ENCODE measurements around the gene KRT14.
"Not testable (repeated sequence)": the region's sequence is repeated elsewhere in the genome, so short reads cannot be mapped to it uniquely, and the experiment has no call there.

Gene KRT14

DNA sequence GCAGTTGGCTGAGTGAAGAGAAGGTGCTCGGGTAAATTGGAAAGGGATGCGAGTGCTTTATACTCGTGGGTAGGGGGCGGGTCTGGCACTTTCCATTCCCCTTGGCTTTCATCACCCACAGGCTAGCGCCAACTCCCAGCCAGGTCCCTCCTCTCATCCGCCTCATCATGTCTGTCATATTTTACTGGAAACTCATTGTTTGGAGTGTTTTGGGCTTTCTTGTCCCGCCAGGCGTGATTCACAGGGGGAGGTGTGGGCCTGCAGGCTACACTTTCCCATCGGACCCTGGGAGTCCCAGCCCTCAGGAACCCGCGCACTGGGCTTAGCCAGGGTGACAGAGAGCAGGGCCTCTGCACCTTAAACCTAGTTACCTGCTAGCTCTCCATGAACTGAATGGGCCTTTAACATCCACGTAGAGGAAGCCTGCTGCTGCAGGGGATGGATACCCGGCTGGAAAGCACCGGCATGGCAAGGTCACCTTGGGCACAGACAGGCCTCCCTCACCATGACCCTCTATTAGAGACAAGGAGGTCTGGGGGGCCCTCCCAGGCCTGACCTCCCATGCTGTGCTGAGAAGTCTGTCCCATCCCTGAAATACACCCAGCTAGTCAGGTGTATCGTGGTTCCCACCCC is at the start of gene KRT14:
KRT14 (minus strand) TSS at position 33 of the 633 bp plus-strand sequence. CDS start 61 bp downstream, outside the sequence.
- no peak for DNase-seq (ENCODE audit: low read depth in 1 of 2, low spot score in 1 of 2)

DNA sequence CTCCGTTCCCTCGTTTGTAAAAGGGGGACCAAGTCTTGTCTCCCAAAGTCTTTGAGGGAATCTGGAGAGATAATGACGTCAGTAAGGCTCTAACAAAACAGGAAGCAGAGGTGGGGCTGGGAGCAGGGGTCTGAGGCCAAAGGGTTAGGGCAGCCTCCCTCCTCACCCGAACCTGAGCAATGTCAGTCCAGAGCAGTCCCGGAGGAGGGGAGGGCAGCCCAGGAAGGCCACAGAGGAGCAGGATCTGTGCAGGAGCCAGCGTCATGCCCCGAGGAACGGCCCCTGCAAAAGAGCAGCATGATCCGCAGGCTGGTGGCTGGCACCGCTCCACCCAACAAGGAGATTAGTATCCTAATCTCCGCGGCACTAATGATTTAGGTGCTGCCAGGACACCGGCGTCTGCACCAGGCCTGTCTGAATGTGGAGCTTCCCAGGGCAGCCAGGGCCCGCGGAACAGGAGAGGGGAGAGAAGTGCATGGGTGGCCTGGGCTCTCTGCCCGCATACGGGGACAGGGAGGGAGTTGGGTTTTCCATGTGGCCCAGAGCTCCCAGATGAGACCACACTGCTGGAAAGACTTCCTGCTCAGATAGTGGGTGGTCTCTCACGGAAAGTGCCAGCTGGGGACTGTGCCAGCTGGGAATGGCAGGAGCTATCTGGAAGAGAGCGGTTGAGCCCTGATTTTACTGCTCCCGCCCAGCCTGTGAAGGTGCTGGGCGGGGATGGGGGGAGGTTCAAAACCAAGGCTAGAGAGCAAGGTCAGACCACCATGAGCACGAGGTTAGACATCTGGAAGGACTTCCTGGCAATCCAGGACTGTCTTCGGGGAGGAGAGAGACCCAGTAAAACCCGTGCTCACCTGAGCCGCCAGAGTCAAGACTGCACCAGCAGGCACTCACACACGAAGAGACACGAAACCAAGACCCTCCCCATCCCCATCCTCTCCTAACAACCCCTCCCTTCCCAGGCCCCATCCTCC is 48.7 kb upstream of the KRT14 start:
- no peak for DNase-seq (ENCODE audit: low read depth in 1 of 2, low spot score in 1 of 2)

DNA sequence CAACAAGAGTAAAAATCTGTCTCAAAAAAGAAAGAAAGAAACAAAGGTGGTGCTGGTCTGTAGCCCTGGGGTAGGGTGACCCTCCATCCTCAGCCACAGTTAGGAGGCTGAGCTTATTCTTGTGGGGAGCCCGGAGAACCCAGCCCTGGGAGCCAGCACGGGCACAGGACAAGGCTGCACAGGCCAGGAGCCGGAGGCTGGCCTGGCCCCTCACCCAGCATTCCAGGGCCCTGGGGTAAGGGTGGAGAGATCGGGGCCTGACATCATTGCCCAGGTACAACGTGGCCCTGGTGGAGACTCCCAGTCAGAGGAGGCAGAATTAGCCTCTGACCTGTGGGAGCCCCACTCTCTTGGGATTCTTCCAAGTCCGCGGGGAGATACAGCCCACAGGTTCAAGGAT is 47.9 kb upstream of the KRT14 start:
- DNase-seq (ENCODE audit: low read depth in 1 of 2, low spot score in 1 of 2), result no peak

DNA sequence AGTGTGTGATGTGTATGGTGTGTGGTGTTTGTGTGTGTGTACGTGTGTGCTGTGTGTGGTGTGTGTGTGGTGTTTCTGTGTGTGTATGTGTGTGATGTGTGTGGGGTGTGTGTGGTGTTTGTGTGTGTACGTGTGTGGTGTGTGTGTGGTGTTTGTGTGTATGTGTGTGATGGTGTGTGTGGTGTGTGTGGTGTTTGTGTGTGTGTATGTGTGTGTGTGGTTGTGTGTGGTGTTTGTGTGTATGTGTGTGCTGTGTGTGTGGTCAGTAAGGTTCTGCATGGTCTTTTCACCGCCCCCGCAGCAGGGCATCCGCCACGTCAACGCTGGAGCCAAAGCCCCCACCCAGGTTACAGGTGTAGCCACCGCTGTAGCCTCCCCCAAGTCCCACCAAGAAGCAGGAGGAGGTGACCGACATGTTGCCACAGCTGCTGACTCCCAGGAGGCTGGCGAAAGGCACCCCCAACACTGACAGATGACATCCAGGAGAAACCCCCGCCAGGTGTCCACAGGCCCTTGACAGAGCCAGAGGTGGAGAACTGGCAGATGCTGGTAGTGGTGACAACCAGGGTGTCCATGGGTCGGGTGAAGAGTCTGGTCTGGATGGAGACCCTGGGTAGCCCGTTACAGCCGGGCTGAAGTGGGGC is 47.0 kb upstream of the KRT14 start:
- no peak for DNase-seq (ENCODE audit: low read depth in 1 of 2, low spot score in 1 of 2)

DNA sequence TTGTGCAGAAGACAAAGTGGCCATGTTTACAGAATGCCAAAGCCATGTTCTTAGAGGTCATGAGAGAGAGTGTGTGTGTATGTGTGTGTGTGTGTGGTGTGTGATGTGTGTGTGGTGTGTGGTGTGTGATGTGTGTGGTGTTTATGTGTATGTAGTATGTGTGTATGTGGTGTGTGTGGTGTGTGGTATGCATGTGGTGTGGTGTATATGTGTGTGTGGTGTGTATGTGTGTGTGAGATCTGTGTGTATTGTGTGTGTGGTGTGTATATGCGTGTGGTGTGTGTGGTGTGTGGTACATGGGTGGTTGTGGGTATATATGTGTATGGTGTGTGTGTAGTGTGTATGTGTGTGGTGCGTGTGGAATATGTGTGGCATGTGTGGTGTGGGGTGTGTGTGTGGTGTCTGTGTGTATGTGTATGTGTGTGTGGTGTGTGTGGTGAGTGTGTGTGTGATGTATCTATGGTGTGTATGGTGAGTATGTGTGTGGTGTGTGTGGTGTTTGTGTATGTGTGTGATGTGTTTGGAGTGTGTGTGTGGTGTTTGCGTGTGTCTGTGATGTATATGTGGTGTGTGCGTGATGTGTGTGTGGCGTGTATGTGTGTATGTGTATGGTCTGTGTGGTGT is 45.9 kb upstream of the KRT14 start:
- DNase-seq (ENCODE audit: low read depth in 1 of 2, low spot score in 1 of 2), result no peak

DNA sequence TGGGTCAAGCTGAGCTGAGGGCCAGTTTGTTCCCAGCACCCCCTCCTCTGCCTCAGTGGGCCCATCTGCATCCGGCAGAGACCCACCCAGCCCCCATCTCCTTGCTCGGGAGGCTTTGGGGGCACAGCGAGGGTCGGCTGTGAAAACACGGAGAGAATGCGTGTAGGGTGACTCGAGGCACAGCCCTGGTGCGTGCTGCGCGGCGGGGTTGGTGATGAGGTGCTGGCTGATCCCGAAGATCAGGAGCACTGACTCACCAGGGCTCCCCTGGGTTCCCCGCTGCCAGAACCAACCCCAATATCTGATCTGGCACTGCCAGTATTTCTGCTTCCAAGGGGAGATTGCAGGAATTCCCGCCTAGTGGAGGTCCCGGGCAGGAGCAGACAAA is 45.2 kb upstream of the KRT14 start:
- no peak for DNase-seq (ENCODE audit: low read depth in 1 of 2, low spot score in 1 of 2)

DNA sequence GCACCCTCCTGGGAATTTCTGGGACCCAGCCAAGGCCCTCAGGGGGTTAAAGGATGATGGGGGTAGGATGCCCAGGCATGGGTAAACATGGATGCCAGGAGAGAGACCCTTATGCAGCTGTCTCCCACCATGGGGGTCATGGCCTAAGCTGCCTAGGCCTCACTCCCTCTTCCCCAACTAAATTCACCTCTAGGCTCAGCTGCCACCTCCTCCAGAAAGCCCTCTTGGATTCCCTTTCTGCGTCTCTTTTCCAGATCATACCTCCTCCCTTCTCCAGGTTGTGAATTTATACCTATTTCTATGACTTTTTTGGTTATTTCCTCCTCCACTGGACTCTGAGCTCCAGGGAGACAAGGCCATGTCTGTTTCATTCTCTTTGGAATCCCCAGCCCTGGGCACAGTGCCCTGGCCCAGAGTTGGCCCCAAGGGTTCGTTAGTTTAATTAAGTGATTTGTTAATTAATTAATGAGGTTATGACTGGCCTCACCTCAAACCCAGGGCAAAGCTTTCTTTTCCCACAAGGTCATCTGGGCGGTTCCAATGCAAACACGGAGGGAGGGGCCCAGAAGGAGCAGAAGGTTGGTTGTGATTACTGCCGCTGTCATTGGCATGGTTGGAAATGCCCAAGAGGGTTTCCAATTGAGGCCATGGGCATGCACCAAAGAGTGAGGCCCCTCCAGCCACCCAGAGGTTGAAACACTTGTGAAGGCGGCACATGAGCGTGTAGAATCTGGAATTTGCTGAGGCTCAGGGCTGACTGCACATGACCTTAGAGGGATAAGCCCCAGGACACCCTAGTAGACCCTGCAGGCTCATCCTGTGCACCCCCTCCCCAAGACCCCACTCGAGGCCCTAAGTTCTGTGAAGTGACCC is 44.6 kb upstream of the KRT14 start:
- DNase-seq (ENCODE audit: low read depth in 1 of 2, low spot score in 1 of 2), result no peak

DNA sequence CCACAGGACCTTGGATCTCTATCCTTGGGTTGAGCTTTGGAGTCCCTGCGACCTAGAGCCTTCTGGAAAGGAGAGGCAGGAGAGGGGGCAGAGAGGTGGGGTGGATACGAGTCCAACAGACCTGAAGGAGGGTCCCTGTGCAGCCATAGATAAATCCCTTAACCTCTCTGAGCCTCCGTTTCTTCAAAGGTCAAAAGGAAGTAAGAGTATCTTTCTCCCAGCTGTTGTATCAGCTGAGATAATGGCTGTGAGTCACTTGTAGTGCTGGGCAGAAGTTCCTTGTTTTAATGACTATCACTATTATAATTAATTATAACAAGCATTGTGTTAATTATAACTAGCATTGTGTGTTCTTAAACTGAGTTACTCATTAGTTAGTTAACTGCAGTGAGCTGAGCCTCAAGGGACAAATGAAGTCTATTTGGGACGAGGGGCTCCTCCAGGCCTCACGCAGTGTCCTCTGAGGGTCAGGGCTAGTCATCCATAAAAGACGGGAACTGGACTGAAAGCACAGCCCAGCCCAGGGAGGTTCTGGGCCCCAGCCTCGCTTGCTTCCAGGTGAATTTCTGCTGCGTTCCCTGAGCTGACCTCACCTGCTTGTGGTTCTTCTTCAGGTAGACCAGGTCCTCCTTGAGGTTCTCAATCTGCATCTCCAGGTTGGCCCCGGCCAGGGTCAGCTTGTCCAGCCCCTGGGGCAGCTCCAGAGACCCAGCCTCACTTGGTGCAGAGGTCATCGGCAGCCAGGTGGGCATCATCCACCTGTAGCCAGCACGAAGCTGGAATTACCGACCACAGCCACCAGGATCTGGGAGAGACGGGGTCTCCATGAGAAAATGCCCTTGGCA is 43.4 kb upstream of the KRT14 start:
- DNase-seq (ENCODE audit: low read depth in 1 of 2, low spot score in 1 of 2), result no peak

DNA sequence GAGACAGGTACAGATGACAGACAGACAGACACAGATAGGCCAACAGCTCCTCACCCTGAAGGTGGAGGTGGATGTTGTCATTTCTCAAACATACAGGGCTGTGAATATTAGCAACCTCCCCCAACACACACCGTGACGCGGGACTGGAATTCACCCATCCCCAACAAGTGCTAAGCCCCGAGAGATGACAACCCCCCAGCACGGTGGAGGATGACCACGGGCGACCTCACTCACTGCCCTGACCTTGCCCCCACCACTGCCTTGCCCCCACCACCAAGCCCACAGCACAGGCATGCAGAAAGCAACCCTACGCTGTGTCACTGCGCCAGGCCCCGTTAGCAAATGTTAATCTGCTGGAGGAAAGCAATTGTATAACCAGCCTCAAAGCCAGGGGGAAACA is 42.6 kb upstream of the KRT14 start:
- no peak for DNase-seq (ENCODE audit: low read depth in 1 of 2, low spot score in 1 of 2)

DNA sequence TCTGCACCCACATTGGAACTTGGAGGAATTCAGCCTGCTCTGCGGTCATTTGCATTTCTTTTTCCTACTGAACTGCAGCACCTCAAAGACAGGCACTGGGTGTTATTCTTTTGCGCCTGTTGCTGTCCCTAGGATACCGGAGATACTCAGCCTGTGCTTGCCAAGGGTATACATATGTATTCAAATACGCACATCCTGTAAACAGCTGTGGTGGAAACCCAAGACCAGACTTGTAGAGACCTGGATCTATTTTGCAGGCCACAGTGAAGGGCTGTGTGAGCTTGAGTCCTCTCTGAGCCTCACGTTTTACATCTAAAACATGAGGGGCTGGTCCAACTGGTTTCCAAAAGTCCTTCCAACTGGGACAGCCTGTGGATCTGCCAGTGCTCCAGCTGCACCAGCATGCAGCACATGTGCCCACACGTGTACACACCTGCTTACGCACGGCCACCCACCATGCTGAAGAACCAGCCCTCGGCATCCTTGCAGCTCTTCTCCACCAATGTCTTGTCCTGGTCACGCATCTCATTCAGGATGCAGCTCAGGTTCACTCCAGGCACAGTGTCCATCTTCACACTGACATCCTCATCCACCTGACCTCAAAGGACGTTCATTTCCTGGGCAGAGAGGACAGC is 42.0 kb upstream of the KRT14 start:
- DNase-seq (ENCODE audit: low read depth in 1 of 2, low spot score in 1 of 2), result not testable (repeated sequence)

DNA sequence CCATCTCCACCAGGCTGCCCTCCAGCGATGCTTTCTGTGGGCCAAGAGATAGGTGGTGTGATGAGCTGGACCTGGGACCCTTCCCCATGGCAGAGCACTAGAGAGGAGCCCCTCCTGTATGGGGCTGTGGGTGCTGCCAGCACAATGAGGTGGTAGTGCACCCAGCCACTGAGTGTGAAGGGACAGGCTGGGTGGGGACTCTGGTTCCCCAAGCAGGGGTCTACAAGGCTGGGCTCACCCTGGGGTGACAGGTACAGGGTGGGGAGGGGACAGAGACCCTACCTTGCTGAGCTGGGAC is 41.3 kb upstream of the KRT14 start:
- not testable (repeated sequence) for DNase-seq (ENCODE audit: low read depth in 1 of 2, low spot score in 1 of 2)

DNA sequence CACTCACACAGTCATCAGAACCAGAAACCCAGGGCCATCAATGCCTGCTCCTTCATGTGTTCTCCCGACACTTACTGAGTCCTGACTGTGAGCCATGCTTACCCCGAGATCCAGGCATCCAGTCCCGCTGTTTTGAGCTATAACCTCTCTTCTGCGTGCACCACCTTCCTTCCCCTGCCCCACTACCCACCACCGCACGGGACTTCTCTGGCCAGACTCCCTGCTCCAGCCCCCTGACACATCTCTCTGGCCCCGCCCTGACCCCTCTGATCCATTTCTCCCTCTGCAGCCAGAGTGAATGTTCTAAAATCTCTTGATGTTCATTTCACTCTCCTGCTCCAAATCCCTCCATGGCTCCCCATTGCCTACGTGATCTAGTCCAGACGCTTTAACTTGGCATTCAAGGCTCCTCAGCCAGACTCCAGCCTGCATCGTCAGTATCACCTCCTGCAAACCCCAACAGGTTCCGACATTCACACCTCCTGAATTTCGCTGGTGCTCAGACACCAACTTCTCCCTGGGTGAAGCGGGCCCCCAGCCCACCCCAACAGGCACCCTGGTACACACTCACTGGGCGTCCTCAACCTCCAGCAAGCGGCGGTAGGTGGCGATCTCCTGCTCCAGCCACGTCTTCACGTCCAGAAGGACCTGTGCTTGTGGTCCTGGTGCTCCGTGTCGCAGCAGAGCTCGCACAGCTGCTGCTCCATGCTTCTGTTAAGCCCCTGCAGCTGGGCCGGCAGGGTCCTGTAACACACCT is 40.8 kb upstream of the KRT14 start:
- DNase-seq (ENCODE audit: low read depth in 1 of 2, low spot score in 1 of 2), result no peak

DNA sequence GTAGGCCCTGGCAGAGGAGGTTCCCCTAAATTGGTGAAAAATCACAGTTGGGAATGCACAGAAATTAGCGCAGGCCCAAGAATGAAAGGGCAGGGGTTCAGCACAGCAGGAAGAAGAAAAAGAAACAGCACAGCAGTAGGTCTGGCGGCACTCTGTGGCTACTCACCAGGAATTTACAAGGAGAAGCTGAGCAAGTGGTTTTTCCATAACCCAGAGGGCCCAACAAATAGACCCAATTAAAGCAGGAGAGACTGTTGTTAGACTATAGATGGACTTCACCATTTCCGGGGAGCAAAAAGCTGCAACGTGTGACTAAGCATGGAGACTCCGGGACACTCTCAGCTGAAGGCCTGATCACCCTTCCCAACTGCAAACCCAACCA is 40.2 kb upstream of the KRT14 start:
- not testable (repeated sequence) for DNase-seq (ENCODE audit: low read depth in 1 of 2, low spot score in 1 of 2)

DNA sequence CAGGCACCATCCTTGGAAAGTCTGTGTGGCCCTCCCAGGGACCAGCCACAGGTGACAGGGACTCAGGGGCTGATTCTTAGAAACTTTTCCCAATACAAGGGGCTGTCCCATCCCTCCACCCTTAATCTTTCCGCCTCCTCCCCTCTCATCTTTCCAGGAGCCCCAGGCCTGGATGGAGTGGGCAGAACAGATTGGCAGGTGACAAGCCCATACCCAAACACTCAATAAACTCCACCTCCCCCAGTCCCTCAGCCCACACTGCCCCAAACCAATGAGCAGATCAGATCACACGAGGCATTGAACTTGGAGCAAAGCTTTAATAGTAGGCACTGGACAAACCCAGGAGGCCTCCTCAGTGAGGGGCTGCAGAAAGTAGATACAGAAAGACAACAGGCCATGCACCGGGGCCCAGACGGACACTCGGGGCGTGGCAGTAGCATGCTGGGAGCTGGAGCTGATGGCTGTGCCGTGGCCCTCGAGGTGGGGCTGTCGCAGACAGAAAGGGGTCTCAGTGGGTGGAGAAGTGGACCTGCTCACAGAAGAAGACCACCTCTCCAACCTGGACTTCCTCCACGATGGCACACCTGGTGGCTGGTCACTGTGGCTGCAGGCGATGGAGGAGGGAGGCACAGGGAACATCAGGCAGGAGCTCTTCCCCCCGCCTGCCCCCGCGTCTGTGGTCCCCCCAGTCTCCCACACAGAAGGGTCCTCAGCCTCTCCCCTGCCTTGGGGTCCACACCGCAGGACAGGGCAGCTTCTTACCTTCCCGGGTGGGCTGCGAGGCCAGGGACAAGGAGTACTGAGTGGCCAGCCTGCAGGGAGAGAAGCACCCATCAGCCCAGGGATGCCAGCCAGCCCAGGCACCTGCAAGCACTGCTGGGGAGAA is 39.6 kb upstream of the KRT14 start:
- DNase-seq (ENCODE audit: low read depth in 1 of 2, low spot score in 1 of 2), result not testable (repeated sequence)

DNA sequence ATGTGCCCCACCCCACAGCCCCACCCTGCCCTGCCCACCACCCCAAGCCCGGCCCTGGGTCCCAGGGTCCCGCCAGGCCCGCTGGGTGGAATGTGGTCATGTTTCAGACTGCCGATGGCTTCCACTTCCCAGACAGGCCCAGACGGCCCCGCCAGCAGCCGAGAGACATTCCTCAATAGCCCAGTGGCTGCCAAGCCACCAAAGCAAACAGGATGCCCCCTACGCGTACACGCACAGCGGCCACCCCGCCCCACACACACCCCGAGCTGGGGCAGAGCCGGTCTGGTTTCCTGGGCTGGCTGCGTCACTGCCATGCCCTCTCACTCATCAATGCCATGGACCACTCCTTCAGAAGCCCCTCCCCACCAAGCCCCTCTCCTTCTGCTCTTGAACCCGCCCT is 38.9 kb upstream of the KRT14 start:
- DNase-seq (ENCODE audit: low read depth in 1 of 2, low spot score in 1 of 2), result no peak

DNA sequence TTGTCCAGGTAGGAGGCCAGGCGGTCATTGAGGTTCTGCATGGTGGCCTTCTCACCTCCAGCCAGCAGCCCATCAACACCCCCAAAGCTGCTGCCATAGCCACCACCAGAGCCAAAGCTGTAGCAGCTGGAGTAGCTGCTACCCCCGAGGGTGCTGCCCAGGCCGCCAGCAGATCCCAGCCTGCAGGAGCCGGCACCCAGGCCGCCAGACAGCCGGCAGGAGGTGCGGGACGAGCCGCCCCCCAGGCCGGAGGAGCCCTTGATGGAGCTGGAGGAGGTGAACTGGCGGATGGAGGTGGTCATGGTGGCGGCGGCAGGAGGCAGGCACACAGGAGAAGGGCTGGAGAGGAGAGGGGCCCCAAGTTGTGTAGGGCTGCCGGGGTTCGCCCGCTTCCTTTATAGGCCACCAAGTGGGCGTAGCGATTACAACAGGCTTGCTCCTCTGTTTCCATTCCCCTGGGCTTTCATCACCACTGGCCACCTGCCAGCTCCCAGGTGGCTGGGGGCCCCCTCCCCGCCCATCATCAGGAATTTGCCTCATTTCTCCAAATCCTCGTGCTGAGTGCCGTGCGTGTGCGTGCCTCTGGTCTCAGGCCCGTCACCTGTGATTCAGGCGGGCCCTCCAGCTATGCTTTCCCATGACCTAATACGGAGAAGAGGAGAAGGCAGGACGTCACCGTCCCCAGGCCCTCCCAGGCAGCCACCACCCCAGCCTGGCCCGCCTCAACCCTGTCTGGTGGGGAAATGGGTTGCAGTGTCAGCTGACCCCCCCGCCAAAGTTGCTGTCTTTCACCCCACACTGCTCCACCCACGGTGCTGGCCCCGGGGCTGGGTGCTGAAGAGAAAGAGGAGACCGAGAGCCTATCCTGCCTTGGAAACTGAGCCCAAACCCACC is 37.8 kb upstream of the KRT14 start, which contains the start of gene KRT17:
KRT17 (minus strand) TSS at position 368 of the 894 bp plus-strand sequence; CDS start at position 302, 66 bp downstream.
- DNase-seq (ENCODE audit: low read depth in 1 of 2, low spot score in 1 of 2), result no peak

Data from stimulated activated CD4-positive, alpha-beta T cell treated with anti-CD3 and anti-CD28 coated beads, Interleukin-15, amount 100 ng/mL, for 1 hour (primary cell).